Upper lobe of left lung (tissue), 4 donors: ENCODE results near the gene FLNC.

ENCODE experiments used
- CTCF ChIP-seq, 6 experiments: fragments of 450-650 bp in 4 of 6; fragments of 200-600 bp in 2 of 6; sonication (generic) in 2 of 6; IDR thresholded peaks; one replicate each; pipeline ENCODE4 v1.5.1; 2016 to 2019; ENCODE audit warnings: antibody characterized with exemption in 6 of 6
- EP300 ChIP-seq, 4 donors: sonication (generic); formaldehyde crosslinking; IDR thresholded peaks; one replicate each; pipeline ENCODE4 v1.5.1; 2017; ENCODE audit warnings: antibody characterized with exemption in 4 of 4, control low read depth in 2 of 4
- POLR2AphosphoS5 ChIP-seq, 2 donors: sonication (generic); formaldehyde crosslinking; IDR thresholded peaks; one replicate each; pipeline ENCODE4 v1.5.1; 2017; ENCODE audit warnings: antibody characterized with exemption in 2 of 2

GRCh38 chr7:128849156-128849515 is 18.9 kb downstream of the FLNC start:
- TF ChIP-seq EP300 (IDR thresholded peaks at IDR 0.05), result no peak
- no peak for TF ChIP-seq CTCF (IDR thresholded peaks at IDR 0.05)
- no peak for TF ChIP-seq POLR2AphosphoS5 (IDR thresholded peaks at IDR 0.05)
